ENCODE data around the gene TMPRSS4.

DNA sequence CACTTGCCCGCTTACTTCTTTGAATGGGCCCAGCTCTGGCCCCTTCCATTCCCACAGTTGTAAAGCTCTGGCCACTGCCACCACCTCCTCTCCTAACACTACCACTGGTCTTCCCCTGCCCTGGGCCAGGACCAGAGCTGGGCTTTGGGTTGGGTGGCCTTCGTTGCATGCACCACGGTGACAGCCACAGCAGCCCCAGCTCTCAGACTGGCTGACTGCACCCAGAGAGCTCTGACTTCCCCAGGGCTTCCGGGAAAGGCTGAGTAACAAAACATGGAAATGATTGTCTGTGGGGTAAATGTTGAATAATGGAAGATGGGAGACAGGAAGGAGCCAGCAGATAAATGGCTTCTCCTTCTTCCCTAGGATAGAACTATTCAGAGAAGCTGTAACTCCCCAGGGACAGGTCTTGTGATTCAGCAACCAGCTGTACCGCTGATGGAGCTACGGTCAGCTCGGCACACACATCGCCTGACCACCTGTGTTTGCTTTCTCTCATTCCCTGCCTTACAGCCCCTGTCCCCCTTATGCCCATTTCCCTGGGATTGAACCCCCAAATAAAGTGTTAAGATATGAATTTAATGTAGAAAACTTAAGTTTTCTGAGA, 48.2 kb downstream of the TMPRSS4 start:
- TF ChIP-seq POLR2A (IDR thresholded peaks at IDR 0.05) (no peak), EP300 (IDR thresholded peaks at IDR 0.05; ENCODE audit: low read depth) (no peak), POLR2AphosphoS5 (IDR thresholded peaks at IDR 0.05) (no peak)
- TF ChIP-seq, protein P1, sequence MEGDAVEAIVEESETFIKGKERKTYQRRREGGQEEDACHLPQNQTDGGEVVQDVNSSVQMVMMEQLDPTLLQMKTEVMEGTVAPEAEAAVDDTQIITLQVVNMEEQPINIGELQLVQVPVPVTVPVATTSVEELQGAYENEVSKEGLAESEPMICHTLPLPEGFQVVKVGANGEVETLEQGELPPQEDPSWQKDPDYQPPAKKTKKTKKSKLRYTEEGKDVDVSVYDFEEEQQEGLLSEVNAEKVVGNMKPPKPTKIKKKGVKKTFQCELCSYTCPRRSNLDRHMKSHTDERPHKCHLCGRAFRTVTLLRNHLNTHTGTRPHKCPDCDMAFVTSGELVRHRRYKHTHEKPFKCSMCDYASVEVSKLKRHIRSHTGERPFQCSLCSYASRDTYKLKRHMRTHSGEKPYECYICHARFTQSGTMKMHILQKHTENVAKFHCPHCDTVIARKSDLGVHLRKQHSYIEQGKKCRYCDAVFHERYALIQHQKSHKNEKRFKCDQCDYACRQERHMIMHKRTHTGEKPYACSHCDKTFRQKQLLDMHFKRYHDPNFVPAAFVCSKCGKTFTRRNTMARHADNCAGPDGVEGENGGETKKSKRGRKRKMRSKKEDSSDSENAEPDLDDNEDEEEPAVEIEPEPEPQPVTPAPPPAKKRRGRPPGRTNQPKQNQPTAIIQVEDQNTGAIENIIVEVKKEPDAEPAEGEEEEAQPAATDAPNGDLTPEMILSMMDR (IDR thresholded peaks at IDR 0.05), result no peak
